Tongue (tissue), 2 donors: ENCODE data around the gene CCDC181. TPM values are rescaled to one million over a fixed set of nuclear protein-coding genes. Genes with fewer than 3 reads are reported as not detected.

Experiments used
- small RNA-seq: library from RNA; depleted of rRNA; stranded (forward); fragments of <200 nt; gene quantifications from one replicate; pipeline ENCODE3, GENCODE V24; 2014; ENCODE audit warnings: low replicate concordance
- total RNA-seq: library from RNA; depleted of rRNA; stranded (reverse); fragments of >200 nt; gene quantifications from one replicate; pipeline ENCODE4 v1.2.3, GENCODE V29; 2014

CCDC181 gene
- total RNA-seq, 1 donor from 2014 or later, result 1.6 TPM

Small RNA genes within 50 kb of the gene (small RNA-seq; reads per million reads assigned to genes)
- not detected for gene AL021068.2

Other genes with a start within 250 kb of the CCDC181 start
- 13.4 TPM for gene NME7, start 59.7 kb downstream of the CCDC181 start, total RNA-seq
- 32.2 TPM for gene BLZF1, start 59.3 kb downstream of the CCDC181 start, total RNA-seq
- 44.3 TPM for gene SLC19A2, start 58.5 kb upstream of the CCDC181 start, total RNA-seq
- gene F5, start 159.0 kb upstream of the CCDC181 start, total RNA-seq, result 0.62 TPM
- 7.2 TPM for gene SELP, start 202.7 kb upstream of the CCDC181 start, total RNA-seq